HPDE6-E6E7 (cell line): ENCODE measurements around the gene ISM1.

Experiments used
- DNase-seq: peaks from one replicate; pipeline ENCODE4 v3.0.0; 2011; ENCODE audit warnings: missing footprints; ENCODE audit errors: extremely low spot score

Gene ISM1

DNA sequence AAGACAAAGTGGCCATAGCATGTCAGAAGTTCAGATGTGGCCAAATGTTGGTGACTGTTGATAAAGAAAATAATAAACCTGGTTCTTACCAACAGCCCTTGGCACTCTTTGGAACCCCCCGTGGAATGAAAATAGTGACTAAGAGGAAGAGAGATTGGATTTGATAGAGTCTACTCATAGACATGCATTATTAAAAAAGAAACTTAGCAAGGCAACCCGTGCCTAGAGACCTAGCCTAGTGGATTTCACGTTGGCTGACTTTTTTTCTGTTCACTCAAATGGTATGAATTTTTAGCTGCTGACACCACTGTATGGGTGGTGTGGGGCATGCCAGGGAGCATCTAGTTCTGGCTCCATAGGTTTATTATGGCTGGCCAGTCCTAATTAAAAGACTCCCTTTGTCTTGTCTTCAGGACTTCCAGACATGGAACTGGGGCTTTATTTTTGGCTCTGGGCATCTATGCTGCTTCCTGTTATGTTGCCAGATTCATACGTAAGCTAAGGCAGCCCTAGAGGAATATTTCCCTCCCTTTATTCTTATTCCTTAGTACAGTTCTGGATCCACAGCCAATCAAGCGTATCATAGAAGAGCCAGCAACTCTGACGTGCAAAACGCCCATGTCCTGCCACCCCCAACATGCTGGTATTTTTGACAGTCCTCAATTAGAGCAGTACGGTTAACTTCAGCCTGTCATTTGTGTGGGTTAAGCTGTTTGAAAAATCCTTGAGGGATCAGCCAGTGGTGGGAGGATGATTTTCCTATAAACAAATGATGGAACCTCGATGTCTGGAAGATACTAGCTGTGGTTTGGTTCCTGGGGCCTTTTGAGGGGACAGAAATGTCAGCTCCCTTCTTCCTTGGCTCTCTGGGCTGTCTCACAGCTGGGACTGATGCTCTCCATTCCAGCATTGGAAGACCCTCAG is 127.5 kb downstream of the ISM1 start:
- DNase-seq: no peak

DNA sequence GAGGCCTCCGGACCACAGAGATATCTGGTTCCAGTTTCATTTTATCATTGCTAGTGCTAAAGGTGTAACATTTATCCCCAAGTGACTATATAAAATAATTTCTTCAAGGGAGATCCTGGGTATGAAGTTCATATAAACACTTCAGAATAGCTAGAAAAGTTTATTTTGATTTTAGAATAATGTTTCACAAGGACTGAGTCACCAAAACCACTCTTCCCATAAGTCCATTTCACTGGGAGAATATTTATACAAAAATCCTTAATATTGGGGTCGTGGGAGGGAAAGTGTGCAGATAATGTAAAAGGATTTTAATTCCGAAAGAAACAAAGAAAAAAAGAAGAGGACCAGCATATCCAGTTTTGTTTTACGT is 128.1 kb downstream of the ISM1 start:
- DNase-seq: no peak
